HepG2 (cell line): ENCODE measurements around the gene ARMC2. TPM values are rescaled to one million over a fixed set of nuclear protein-coding genes. Genes with fewer than 3 reads are reported as not detected.

ENCODE experiments used
- ATAC-seq: fragments of 200-7000 bp; cut with Tn5 transposase; 3 replicates; pipeline ENCODE4 v1.9.1; 2020; ENCODE audit warnings: mild to moderate bottlenecking, moderate library complexity
- BruUV-seq: library from RNA; stranded (reverse); fragments of 400-500 nt; replicated peaks from 2 replicates; lab custom pipeline; 2021; lab: Mats Ljungman, UMichigan
- CTCF ChIA-PET: fragments of 300-600 bp; formaldehyde crosslinking; extraction: SDS; loops from one replicate; lab custom pipeline; 2021; ENCODE audit warnings: low total read pairs, inconsistent platforms, low intra/inter-chr PET ratio; lab: Yijun Ruan, JAX
- POLR2A ChIA-PET: fragments of 350-600 bp; sonication (Branson Sonifier 250); formaldehyde crosslinking; loops from one replicate; lab custom pipeline; 2020; ENCODE audit warnings: antibody characterized with exemption, inconsistent platforms; lab: Yijun Ruan, JAX
- DNase-seq: peaks from one replicate; pipeline ENCODE4 v3.0.0-alpha.2; 2015; ENCODE audit warnings: low spot score
- FAIRE-seq: peaks from 3 replicates; lab custom pipeline; 2011; peaks lifted over from hg19 to GRCh38; lab: Jason Lieb, UNC
- H2AFZ ChIP-seq: one replicate; pipeline ENCODE4 v1.6.1; 2011; ENCODE audit warnings: low read length, inconsistent platforms
- H3K27ac ChIP-seq: fragments of 300-600 bp; 3 replicates; pipeline ENCODE4 v1.8.0; 2011; ENCODE audit warnings: mixed run types, mild to moderate bottlenecking, mixed read lengths, low read length, inconsistent platforms; ENCODE audit not compliant: insufficient read depth; ENCODE audit errors: extremely low read length
- H3K27me3 ChIP-seq, 2 experiments: fragments of 200-600 bp in 1 of 2; 2 replicates in 1 of 2; 3 replicates in 1 of 2; pipeline versions ENCODE4 v1.6.0 to v1.8.0; 2011; ENCODE audit warnings: low read length in 2 of 2, mild to moderate bottlenecking in 2 of 2, moderate library complexity in 2 of 2, inconsistent platforms in 1 of 2; ENCODE audit not compliant: insufficient read depth in 2 of 2, control insufficient read depth in 1 of 2
- H3K36me3 ChIP-seq, 2 experiments: fragments of 200-600 bp in 1 of 2; replicated peaks in 1 of 2; 2 replicates in 1 of 2; 3 replicates in 1 of 2; pipeline versions ENCODE4 v1.5.1 to v1.8.0; 2011; ENCODE audit warnings: low read length in 2 of 2, inconsistent platforms in 1 of 2; ENCODE audit not compliant: insufficient read depth in 2 of 2, control insufficient read depth in 1 of 2
- H3K4me1 ChIP-seq: 2 replicates; pipeline ENCODE4 v1.5.1; 2012; ENCODE audit warnings: low read length, inconsistent platforms; ENCODE audit not compliant: insufficient read depth
- H3K4me2 ChIP-seq: 2 replicates; pipeline ENCODE4 v1.6.0; 2011; ENCODE audit warnings: low read depth, low read length, inconsistent platforms
- H3K4me3 ChIP-seq, 3 experiments: fragments of 200-600 bp in 1 of 3; sonication (generic), shearing (Covaris generic) in 1 of 3; replicated peaks in 1 of 3; 2 replicates each; pipeline ENCODE4 v1.5.1; 2011 to 2016; ENCODE audit warnings: low read length in 3 of 3, inconsistent platforms in 2 of 3, low read depth in 2 of 3, mild to moderate bottlenecking in 2 of 3, control low read depth in 1 of 3, mixed read lengths in 1 of 3; ENCODE audit not compliant: insufficient read depth in 1 of 3
- H3K79me2 ChIP-seq: one replicate; pipeline ENCODE4 v1.6.1; 2011; ENCODE audit warnings: low read length, inconsistent platforms; ENCODE audit not compliant: insufficient read depth
- H3K9ac ChIP-seq: 2 replicates; pipeline ENCODE4 v1.6.0; 2011; ENCODE audit warnings: mild to moderate bottlenecking, low read depth, low read length, inconsistent platforms; ENCODE audit not compliant: insufficient read depth
- H3K9me3 ChIP-seq: 2 replicates; pipeline ENCODE4 v1.5.1; 2012; ENCODE audit warnings: mild to moderate bottlenecking, low read length
- H4K20me1 ChIP-seq: 2 replicates; pipeline ENCODE4 v1.6.0; 2011; ENCODE audit warnings: inconsistent platforms, mild to moderate bottlenecking, low read length, moderate library complexity; ENCODE audit not compliant: insufficient read depth
- CBX5 ChIP-seq: sonication (generic); formaldehyde crosslinking; IDR thresholded peaks from 2 replicates; pipeline ENCODE4 v1.4.0; 2020; ENCODE audit warnings: missing genetic modification reagents, borderline replicate concordance
- CHCHD3 ChIP-seq: sonication (generic); formaldehyde crosslinking; IDR thresholded peaks from 2 replicates; pipeline ENCODE4 v1.8.0; 2022; ENCODE audit warnings: mild to moderate bottlenecking, missing genetic modification reagents, moderate library complexity
- HMG20A ChIP-seq: IDR thresholded peaks from 2 replicates; pipeline ENCODE4 v1.6.1; 2016; ENCODE audit warnings: borderline replicate concordance
- HNF4A ChIP-seq: sonication (generic); formaldehyde crosslinking; IDR thresholded peaks from 2 replicates; pipeline ENCODE4 v1.4.0; 2020; ENCODE audit warnings: missing genetic modification reagents
- NCOA5 ChIP-seq: sonication (generic); formaldehyde crosslinking; IDR thresholded peaks from 2 replicates; pipeline ENCODE4 v1.4.0; 2020; ENCODE audit warnings: missing genetic modification reagents
- SRSF4 ChIP-seq: fragments of 200-400 bp; formaldehyde crosslinking; IDR thresholded peaks from one replicate; pipeline ENCODE4 v1.6.1; 2018; ENCODE audit warnings: mild to moderate bottlenecking, low read depth, low read length, moderate library complexity; ENCODE audit not compliant: poor library complexity, severe bottlenecking
- SYNCRIP ChIP-seq: fragments of 200-400 bp; formaldehyde crosslinking; IDR thresholded peaks from 2 replicates; pipeline ENCODE4 v1.6.1; 2018; ENCODE audit warnings: mild to moderate bottlenecking, low read depth, low read length; ENCODE audit not compliant: insufficient read depth
- ZBTB20 ChIP-seq: sonication (generic); formaldehyde crosslinking; IDR thresholded peaks from 2 replicates; pipeline ENCODE4 v1.8.1; 2023; ENCODE audit warnings: missing genetic modification reagents, low read depth, mild to moderate bottlenecking, borderline replicate concordance
- ZC3H4 ChIP-seq: sonication (generic); formaldehyde crosslinking; IDR thresholded peaks from 2 replicates; pipeline ENCODE4 v1.4.0; 2020; ENCODE audit warnings: missing genetic modification reagents, borderline replicate concordance
- ZFAT ChIP-seq: sonication (generic); formaldehyde crosslinking; conservative IDR thresholded peaks from 2 replicates; pipeline ENCODE4 v1.8.1; 2023; ENCODE audit warnings: missing genetic modification reagents, inconsistent platforms
- ZNF737 ChIP-seq: sonication (generic); formaldehyde crosslinking; IDR thresholded peaks from 2 replicates; pipeline ENCODE4 v1.5.0; 2020; ENCODE audit warnings: missing genetic modification reagents, mild to moderate bottlenecking, borderline replicate concordance
- ZNF883 ChIP-seq: sonication (generic); formaldehyde crosslinking; IDR thresholded peaks from 2 replicates; pipeline ENCODE4 v1.5.1; 2020; ENCODE audit warnings: mild to moderate bottlenecking, missing genetic modification reagents; ENCODE audit errors: not compliant biosample characterization
- WGBS: methylation state at CpG from one replicate; pipeline ENCODE4 v1.1.6; 2017; ENCODE audit warnings: low lambda C conversion rate; 5-methylcytosine and 5-hydroxymethylcytosine counted together
- in situ Hi-C: cut with HindIII; loops from 2 replicates; pipeline ENCODE4 v1.10.0; 2017; ENCODE audit warnings: low pct_unique_long_range_greater_than_20kb; ENCODE audit not compliant: extremely low pct_ligation_motif_present
- intact Hi-C: fragments of 100-400 bp; cut with micrococcal nuclease; formaldehyde crosslinking; loops from one replicate; pipeline ENCODE4 v1.10.0; 2022; ENCODE audit not compliant: unreplicated experiment
- polyA plus RNA-seq, 8 experiments: library from polyadenylated mRNA; depleted of rRNA in 3 of 8; stranded (reverse) in 7 of 8; unstranded in 1 of 8; fragments of >200 nt; fragmentation: Illumina TruSeq in 4 of 8; extraction: Trizol in 4 of 8; gene quantifications; 2 replicates each; pipeline versions ENCODE4 v1.2.1 to v1.2.3, GENCODE V29; 2011 to 2016; ENCODE audit warnings: low read depth in 4 of 8, missing spikeins in 1 of 8, mixed read lengths in 1 of 8; ENCODE audit not compliant: insufficient read depth in 1 of 8
- total RNA-seq, 5 experiments: library from RNA; depleted of rRNA; stranded (reverse); fragments of >200 nt; fragmentation: Illumina TruSeq; extraction: Trizol; gene quantifications; 2 replicates each; pipeline ENCODE4 v1.2.3, GENCODE V29; 2016; ENCODE audit warnings: low read depth in 1 of 5
- TF ChIP-seq, protein P1 (sequence below): sonication (generic); formaldehyde crosslinking; IDR thresholded peaks from 2 replicates; pipeline ENCODE4 v1.4.0; 2020; ENCODE audit warnings: mild to moderate bottlenecking, missing genetic modification reagents

Gene ARMC2
- total and polyA plus RNA-seq, 2 of the 13 experiments (the other 11 are each of a cell fraction or from before 2014, with no cell fraction given): 1.4 to 3.2 TPM

DNA sequence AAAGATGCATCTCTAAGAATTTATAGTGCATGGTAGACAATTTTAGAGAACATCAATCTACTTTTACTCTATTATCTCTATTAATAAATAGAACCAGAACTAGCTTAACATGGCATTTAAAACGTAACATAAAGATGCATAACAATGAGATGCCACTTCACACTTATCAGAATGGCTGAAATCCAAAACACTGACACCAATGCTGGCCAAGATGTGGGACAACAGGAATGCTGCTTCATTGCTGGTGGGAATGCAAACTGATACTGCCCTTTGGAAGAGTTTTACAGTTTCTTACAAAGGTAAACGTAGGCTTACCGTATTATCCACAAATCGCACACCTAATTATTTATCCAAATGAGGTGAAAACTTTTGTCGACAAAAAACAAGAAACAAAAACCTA, 151.2 kb downstream of the ARMC2 start:
- H3K36me3 ChIP-seq: peaks cover 2 to 48% of the 10 kb centered on the region in 2 experiments
- peaks cover 22% of the 10 kb centered on the region for H3K79me2 ChIP-seq
- ChIA-PET POLR2A (no interaction called here), CTCF (no interaction called here)
- BruUV-seq: no TSS peak
- ATAC-seq: no peak
- intact Hi-C loops: no loop called here
- in situ Hi-C loops: no loop called here
- 98% methylated on average over 5 of the region's 5 CpGs for WGBS
- H4K20me1 ChIP-seq: peaks cover 5% of the 10 kb centered on the region; the same call in 1 of the 2 replicates
- TF ChIP-seq ZFAT (no peak), CHCHD3 (CRISPR knock-in tag) (no peak), ZC3H4 (no peak), ZBTB20 (no peak), SYNCRIP (no peak), NCOA5 (no peak), HMG20A (CRISPR knock-in tag) (no peak), HNF4A (CRISPR knock-in tag) (no peak), ZNF737 (no peak), CBX5 (CRISPR knock-in tag) (no peak), SRSF4 (no peak), ZNF883 (CRISPR knock-in tag) (no peak)
- TF ChIP-seq, protein P1, sequence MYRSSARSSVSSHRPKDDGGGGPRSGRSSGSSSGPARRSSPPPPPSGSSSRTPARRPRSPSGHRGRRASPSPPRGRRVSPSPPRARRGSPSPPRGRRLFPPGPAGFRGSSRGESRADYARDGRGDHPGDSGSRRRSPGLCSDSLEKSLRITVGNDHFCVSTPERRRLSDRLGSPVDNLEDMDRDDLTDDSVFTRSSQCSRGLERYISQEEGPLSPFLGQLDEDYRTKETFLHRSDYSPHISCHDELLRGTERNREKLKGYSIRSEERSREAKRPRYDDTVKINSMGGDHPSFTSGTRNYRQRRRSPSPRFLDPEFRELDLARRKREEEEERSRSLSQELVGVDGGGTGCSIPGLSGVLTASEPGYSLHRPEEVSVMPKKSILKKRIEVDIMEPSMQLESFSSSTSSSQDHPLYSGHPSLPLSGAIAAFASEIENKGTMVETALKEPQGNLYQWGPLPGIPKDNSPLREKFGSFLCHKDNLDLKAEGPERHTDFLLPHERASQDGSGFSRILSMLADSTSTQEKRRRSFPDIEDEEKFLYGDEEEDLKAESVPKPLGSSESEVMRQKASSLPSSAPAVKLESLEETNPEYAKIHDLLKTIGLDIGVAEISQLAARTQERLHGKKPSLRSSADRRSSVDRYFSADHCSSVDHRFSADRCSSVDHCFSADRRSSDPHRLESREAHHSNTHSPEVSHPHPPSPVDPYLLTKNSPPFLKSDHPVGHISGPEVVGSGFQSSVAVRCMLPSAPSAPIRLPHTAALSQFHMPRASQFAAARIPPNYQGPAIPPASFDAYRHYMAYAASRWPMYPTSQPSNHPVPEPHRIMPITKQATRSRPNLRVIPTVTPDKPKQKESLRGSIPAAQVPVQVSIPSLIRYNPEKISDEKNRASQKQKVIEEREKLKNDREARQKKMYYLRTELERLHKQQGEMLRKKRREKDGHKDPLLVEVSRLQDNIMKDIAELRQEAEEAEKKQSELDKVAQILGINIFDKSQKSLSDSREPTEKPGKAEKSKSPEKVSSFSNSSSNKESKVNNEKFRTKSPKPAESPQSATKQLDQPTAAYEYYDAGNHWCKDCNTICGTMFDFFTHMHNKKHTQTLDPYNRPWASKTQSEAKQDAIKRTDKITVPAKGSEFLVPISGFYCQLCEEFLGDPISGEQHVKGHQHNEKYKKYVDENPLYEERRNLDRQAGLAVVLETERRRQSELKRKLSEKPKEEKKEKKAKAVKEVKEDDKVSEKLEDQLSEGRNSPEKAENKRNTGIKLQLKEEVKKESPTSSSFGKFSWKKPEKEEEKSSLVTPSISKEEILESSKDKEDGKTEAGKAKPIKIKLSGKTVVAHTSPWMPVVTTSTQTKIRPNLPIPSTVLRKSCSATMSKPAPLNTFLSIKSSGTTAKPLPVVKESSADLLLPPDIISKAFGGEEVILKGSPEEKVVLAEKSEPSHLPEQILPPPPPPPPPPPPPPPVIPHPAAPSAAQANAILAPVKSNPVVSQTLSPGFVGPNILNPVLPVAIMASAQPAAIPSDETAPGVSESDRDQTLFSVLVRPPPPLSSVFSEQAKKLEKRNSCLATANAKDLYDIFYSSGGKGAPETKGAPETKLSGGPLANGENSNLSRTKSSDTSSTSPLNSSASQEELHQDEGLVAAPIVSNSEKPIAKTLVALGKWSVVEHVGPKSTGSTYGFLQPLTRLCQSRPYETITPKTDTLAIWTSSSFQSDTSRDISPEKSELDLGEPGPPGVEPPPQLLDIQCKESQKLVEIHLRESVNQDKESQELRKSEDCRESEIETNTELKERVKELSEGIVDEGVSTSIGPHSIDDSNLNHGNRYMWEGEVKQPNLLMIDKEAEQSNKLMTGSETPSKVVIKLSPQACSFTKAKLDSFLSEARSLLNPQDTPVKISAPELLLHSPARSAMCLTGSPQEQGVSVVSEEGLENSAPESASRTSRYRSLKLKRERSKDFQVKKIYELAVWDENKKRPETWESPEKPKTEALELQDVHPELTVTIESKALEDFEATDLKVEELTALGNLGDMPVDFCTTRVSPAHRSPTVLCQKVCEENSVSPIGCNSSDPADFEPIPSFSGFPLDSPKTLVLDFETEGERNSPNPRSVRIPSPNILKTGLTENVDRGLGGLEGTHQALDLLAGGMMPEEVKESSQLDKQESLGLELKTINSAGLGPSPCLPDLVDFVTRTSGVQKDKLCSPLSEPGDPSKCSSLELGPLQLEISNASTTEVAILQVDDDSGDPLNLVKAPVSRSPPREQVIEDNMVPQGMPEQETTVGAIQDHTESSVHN (CRISPR knock-in tag): no peak
- DNase-seq: no peak
- no peak overlapping the region for H3K4me3 ChIP-seq
- H3K4me1 ChIP-seq: peaks cover 16% of the 10 kb centered on the region
- H3K4me2 ChIP-seq: no peak overlapping the region
- no peak overlapping the region for H2AFZ ChIP-seq
- FAIRE-seq: no peak
- no peak overlapping the region for H3K27ac ChIP-seq
- H3K27me3 ChIP-seq: no peaks in the 10 kb centered on the region
- H3K9ac ChIP-seq: no peak overlapping the region
- H3K9me3 ChIP-seq: no peaks in the 10 kb centered on the region
